Measurements from ENCODE around the gene MPPE1. TPM values are rescaled to one million over a fixed set of nuclear protein-coding genes. Genes with fewer than 3 reads are reported as not detected.

The MPPE1 gene
- total RNA-seq, 1 donor from 2014 or later: 29.4 TPM

GRCh38 chr18:11944252-11944651 lies 36.1 kb upstream of the MPPE1 start:
- Histone ChIP-seq H3K27me3 (ENCODE audit: insufficient read depth, low read length) (no peaks in the 10 kb centered on the region), H3K4me2 (ENCODE audit: low read length) (no peak overlapping the region), H3K4me3 (ENCODE audit: insufficient read depth, low read depth, low read length) (no peak overlapping the region), H3K27ac (ENCODE audit: low read depth, low read length) (no peak overlapping the region), H3K9ac (ENCODE audit: low read length) (no peak overlapping the region), H3K36me3 (ENCODE audit: insufficient read depth, low read length) (no peaks in the 10 kb centered on the region), H4K20me1 (ENCODE audit: insufficient read depth, low read length) (no peaks in the 10 kb centered on the region), H3K9me3 (ENCODE audit: insufficient read depth, low read depth, low read length) (no peaks in the 10 kb centered on the region), H2AFZ (ENCODE audit: low read depth, low read length) (no peak overlapping the region), H3K79me2 (ENCODE audit: insufficient read depth, low read length) (no peaks in the 10 kb centered on the region), H3K4me1 (ENCODE audit: insufficient read depth, low read length) (peaks cover 22% of the 10 kb centered on the region)
- FAIRE-seq (no peak), DNase-seq (ENCODE audit: low read depth) (no peak)
- no peaks in the 10 kb centered on the region for H3K36me3 Mint-ChIP-seq (ENCODE audit: low read depth, unreplicated experiment)
- H3K27ac Mint-ChIP-seq (ENCODE audit: unreplicated experiment): no peak overlapping the region
- peaks cover 21% of the 10 kb centered on the region for H3K4me1 Mint-ChIP-seq (ENCODE audit: low read depth, unreplicated experiment)
- TF ChIP-seq EZH2 (IDR thresholded peaks at IDR 0.05; ENCODE audit: insufficient read depth, low read length) (no peak), CTCF (IDR thresholded peaks at IDR 0.05; ENCODE audit: insufficient read depth, low read depth, low read length) (no peak)
- H3K27me3 Mint-ChIP-seq (ENCODE audit: low read depth, unreplicated experiment): no peaks in the 10 kb centered on the region
- H3K9me3 Mint-ChIP-seq (ENCODE audit: unreplicated experiment): peaks cover 3% of the 10 kb centered on the region
- no peak overlapping the region for H3K4me3 Mint-ChIP-seq (ENCODE audit: unreplicated experiment)

GRCh38 chr18:11943551-11943950 lies 35.4 kb upstream of the MPPE1 start:
- Histone ChIP-seq H3K4me1 (ENCODE audit: insufficient read depth, low read length) (peaks cover 15% of the 10 kb centered on the region), H4K20me1 (ENCODE audit: insufficient read depth, low read length) (no peaks in the 10 kb centered on the region), H3K79me2 (ENCODE audit: insufficient read depth, low read length) (no peaks in the 10 kb centered on the region), H3K4me3 (ENCODE audit: insufficient read depth, low read depth, low read length) (no peak overlapping the region), H3K4me2 (ENCODE audit: low read length) (no peak overlapping the region), H2AFZ (ENCODE audit: low read depth, low read length) (no peak overlapping the region), H3K27me3 (ENCODE audit: insufficient read depth, low read length) (no peaks in the 10 kb centered on the region), H3K36me3 (ENCODE audit: insufficient read depth, low read length) (no peaks in the 10 kb centered on the region), H3K9me3 (ENCODE audit: insufficient read depth, low read depth, low read length) (no peaks in the 10 kb centered on the region), H3K9ac (ENCODE audit: low read length) (no peak overlapping the region), H3K27ac (ENCODE audit: low read depth, low read length) (no peak overlapping the region)
- Mint-ChIP-seq H3K27me3 (ENCODE audit: low read depth, unreplicated experiment) (no peaks in the 10 kb centered on the region), H3K9me3 (ENCODE audit: unreplicated experiment) (peaks cover 3% of the 10 kb centered on the region), H3K4me3 (ENCODE audit: unreplicated experiment) (no peak overlapping the region), H3K27ac (ENCODE audit: unreplicated experiment) (no peak overlapping the region), H3K4me1 (ENCODE audit: low read depth, unreplicated experiment) (peaks cover 14% of the 10 kb centered on the region), H3K36me3 (ENCODE audit: low read depth, unreplicated experiment) (no peaks in the 10 kb centered on the region)
- TF ChIP-seq EZH2 (IDR thresholded peaks at IDR 0.05; ENCODE audit: insufficient read depth, low read length) (no peak), CTCF (IDR thresholded peaks at IDR 0.05; ENCODE audit: insufficient read depth, low read depth, low read length) (no peak)
- no peak for FAIRE-seq
- DNase-seq (ENCODE audit: low read depth): no peak

- TF ChIP-seq EZH2 (IDR thresholded peaks at IDR 0.05; ENCODE audit: insufficient read depth, low read length) (no peak), CTCF (IDR thresholded peaks at IDR 0.05; ENCODE audit: insufficient read depth, low read depth, low read length) (no peak)
- FAIRE-seq: no peak
These were observed 32.8 kb upstream of the MPPE1 start for GRCh38 chr18:11940956-11941355.

More at GRCh38 chr18:11940956-11941355, 32.8 kb upstream of the MPPE1 start:
- H3K4me2 ChIP-seq (ENCODE audit: low read length): no peak overlapping the region
- peaks cover 2% of the 10 kb centered on the region for H3K4me1 Mint-ChIP-seq (ENCODE audit: low read depth, unreplicated experiment)
- no peak overlapping the region for H3K4me3 Mint-ChIP-seq (ENCODE audit: unreplicated experiment)
- H3K79me2 ChIP-seq (ENCODE audit: insufficient read depth, low read length): no peaks in the 10 kb centered on the region
- H3K4me3 ChIP-seq (ENCODE audit: insufficient read depth, low read depth, low read length): no peak overlapping the region
- H3K9me3 ChIP-seq (ENCODE audit: insufficient read depth, low read depth, low read length): no peaks in the 10 kb centered on the region
- H3K36me3 Mint-ChIP-seq (ENCODE audit: low read depth, unreplicated experiment): no peaks in the 10 kb centered on the region
- H3K27ac ChIP-seq (ENCODE audit: low read depth, low read length): no peak overlapping the region
- H3K4me1 ChIP-seq (ENCODE audit: insufficient read depth, low read length): no peaks in the 10 kb centered on the region
- DNase-seq (ENCODE audit: low read depth): no peak
- no peaks in the 10 kb centered on the region for H4K20me1 ChIP-seq (ENCODE audit: insufficient read depth, low read length)
- peaks cover 3% of the 10 kb centered on the region for H3K9me3 Mint-ChIP-seq (ENCODE audit: unreplicated experiment)
- no peaks in the 10 kb centered on the region for H3K36me3 ChIP-seq (ENCODE audit: insufficient read depth, low read length)
- no peak overlapping the region for H2AFZ ChIP-seq (ENCODE audit: low read depth, low read length)
- no peak overlapping the region for H3K27ac Mint-ChIP-seq (ENCODE audit: unreplicated experiment)
- no peaks in the 10 kb centered on the region for H3K27me3 ChIP-seq (ENCODE audit: insufficient read depth, low read length)
- H3K9ac ChIP-seq (ENCODE audit: low read length): no peak overlapping the region
- H3K27me3 Mint-ChIP-seq (ENCODE audit: low read depth, unreplicated experiment): peaks cover 7% of the 10 kb centered on the region

All from astrocyte (in vitro differentiated cells and primary cell).